HL-60 (cell line): Measurements from ENCODE around the gene SPATA3.

Source experiments
- DNase-seq, 2 experiments: peaks; one replicate each; pipeline ENCODE4 v3.0.0-alpha.2; 2010 to 2020; ENCODE audit warnings: low read depth in 1 of 2, low spot score in 1 of 2
- H3K27ac ChIP-seq: fragments of 250-450 bp; sonication (Bioruptor Pico); replicated peaks from 2 replicates; pipeline ENCODE4 v1.5.1; 2020; ENCODE audit warnings: mild to moderate bottlenecking, moderate library complexity
- H3K27me3 ChIP-seq: fragments of 250-450 bp; sonication (Bioruptor Pico); 2 replicates; pipeline ENCODE4 v1.5.1; 2021; ENCODE audit warnings: mild to moderate bottlenecking, moderate library complexity; ENCODE audit not compliant: insufficient read depth, poor library complexity, severe bottlenecking
- H3K4me3 ChIP-seq: replicated peaks from 2 replicates; pipeline ENCODE4 v1.5.1; 2011; ENCODE audit warnings: mild to moderate bottlenecking, control low read depth, low read length; ENCODE audit not compliant: insufficient read depth
- GABPA ChIP-seq: IDR thresholded peaks from 2 replicates; pipeline ENCODE4 v1.6.1; 2012; ENCODE audit warnings: low read depth
- POLR2AphosphoS5 ChIP-seq: IDR thresholded peaks from 2 replicates; pipeline ENCODE4 v1.6.1; 2012; ENCODE audit warnings: low read depth
- SPI1 ChIP-seq: IDR thresholded peaks from 2 replicates; pipeline ENCODE4 v1.6.1; 2012; ENCODE audit warnings: low read depth, mild to moderate bottlenecking, borderline replicate concordance
- TF ChIP-seq, protein P1 (sequence below): IDR thresholded peaks from 2 replicates; pipeline ENCODE4 v1.6.1; 2012; ENCODE audit warnings: low read depth; ENCODE audit not compliant: insufficient replicate concordance
- TF ChIP-seq, protein P2 (sequence below): IDR thresholded peaks from one replicate; pipeline ENCODE4 v1.5.1; 2011; ENCODE audit warnings: low read length, control low read depth, inconsistent platforms; ENCODE audit not compliant: insufficient read depth

The SPATA3 gene

DNA sequence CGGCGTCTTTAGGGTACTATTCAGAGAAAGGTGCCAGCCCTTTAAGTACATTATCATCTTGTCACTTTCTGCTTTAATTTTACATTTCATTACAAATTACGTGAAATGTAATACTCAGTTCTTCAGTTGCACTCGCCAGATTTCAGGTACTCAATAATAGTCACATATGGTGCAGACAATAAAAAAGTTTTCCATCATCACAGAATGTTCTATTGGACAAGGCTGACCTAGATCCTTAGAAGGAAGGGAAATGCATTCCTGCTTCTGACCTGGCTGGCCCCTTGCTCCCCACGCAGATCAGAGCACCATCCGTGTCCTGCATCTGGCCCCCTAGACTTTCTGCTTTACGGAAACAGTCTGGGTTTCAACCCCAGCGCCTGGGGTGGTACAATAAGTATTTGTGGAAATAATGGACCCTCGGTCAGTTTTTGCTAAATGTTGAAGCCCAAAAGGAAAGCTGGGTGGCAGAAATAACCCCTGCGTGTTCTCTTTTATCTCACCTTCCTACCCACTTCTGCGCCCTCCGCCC lies 40.7 kb downstream of the SPATA3 start:
- DNase-seq: no peak
- TF ChIP-seq POLR2AphosphoS5: no peak
- no peak for TF ChIP-seq GABPA
- TF ChIP-seq, protein P1, sequence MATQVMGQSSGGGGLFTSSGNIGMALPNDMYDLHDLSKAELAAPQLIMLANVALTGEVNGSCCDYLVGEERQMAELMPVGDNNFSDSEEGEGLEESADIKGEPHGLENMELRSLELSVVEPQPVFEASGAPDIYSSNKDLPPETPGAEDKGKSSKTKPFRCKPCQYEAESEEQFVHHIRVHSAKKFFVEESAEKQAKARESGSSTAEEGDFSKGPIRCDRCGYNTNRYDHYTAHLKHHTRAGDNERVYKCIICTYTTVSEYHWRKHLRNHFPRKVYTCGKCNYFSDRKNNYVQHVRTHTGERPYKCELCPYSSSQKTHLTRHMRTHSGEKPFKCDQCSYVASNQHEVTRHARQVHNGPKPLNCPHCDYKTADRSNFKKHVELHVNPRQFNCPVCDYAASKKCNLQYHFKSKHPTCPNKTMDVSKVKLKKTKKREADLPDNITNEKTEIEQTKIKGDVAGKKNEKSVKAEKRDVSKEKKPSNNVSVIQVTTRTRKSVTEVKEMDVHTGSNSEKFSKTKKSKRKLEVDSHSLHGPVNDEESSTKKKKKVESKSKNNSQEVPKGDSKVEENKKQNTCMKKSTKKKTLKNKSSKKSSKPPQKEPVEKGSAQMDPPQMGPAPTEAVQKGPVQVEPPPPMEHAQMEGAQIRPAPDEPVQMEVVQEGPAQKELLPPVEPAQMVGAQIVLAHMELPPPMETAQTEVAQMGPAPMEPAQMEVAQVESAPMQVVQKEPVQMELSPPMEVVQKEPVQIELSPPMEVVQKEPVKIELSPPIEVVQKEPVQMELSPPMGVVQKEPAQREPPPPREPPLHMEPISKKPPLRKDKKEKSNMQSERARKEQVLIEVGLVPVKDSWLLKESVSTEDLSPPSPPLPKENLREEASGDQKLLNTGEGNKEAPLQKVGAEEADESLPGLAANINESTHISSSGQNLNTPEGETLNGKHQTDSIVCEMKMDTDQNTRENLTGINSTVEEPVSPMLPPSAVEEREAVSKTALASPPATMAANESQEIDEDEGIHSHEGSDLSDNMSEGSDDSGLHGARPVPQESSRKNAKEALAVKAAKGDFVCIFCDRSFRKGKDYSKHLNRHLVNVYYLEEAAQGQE: no peak
- TF ChIP-seq, protein P2, sequence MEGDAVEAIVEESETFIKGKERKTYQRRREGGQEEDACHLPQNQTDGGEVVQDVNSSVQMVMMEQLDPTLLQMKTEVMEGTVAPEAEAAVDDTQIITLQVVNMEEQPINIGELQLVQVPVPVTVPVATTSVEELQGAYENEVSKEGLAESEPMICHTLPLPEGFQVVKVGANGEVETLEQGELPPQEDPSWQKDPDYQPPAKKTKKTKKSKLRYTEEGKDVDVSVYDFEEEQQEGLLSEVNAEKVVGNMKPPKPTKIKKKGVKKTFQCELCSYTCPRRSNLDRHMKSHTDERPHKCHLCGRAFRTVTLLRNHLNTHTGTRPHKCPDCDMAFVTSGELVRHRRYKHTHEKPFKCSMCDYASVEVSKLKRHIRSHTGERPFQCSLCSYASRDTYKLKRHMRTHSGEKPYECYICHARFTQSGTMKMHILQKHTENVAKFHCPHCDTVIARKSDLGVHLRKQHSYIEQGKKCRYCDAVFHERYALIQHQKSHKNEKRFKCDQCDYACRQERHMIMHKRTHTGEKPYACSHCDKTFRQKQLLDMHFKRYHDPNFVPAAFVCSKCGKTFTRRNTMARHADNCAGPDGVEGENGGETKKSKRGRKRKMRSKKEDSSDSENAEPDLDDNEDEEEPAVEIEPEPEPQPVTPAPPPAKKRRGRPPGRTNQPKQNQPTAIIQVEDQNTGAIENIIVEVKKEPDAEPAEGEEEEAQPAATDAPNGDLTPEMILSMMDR: no peak
- TF ChIP-seq SPI1: no peak
- peaks cover 44% of the 10 kb centered on the region for H3K27me3 ChIP-seq
- no peak overlapping the region for H3K27ac ChIP-seq
- no peak overlapping the region for H3K4me3 ChIP-seq

DNA sequence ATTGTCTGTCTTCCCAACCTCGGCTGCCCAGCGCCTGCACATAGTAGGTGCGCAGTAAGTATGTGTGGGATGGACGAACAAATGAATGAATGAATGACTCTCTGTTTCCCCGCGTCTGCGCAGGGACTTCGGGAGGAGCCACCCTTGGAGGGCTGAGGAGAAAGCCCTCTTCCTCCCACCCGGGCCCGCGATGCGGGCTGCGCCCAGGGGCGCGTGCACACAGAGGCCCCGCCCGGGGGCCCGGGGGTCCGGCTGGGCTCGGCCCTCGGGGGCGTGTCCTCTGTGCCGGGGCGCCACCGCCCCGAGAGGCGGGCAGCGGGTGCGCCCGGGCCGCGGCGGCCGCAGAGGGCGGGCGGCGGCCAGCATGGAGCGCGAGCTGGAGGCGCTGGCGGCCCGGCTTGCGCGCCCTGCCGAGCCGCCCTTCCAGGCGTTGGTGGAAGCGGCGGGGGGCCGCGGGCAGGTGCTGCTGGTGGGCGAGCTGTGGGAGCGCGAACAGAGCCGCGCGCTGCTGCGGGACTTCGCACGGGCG lies 41.3 kb downstream of the SPATA3 start, which contains the start of gene C2orf72:
TSS of gene C2orf72 (plus strand) at position 322 of the 529 bp plus-strand sequence. CDS start at position 365, 43 bp downstream.
- TF ChIP-seq, protein P2: no peak
- TF ChIP-seq, protein P1: no peak
- TF ChIP-seq POLR2AphosphoS5 (no peak), GABPA (no peak), SPI1 (no peak)
- peaks cover 49% of the 10 kb centered on the region for H3K27me3 ChIP-seq
- H3K4me3 ChIP-seq: peak within 1 kb of the TSS; percentile 0
- DNase-seq: no peak
- no peak within 1 kb of the TSS for H3K27ac ChIP-seq

DNA sequence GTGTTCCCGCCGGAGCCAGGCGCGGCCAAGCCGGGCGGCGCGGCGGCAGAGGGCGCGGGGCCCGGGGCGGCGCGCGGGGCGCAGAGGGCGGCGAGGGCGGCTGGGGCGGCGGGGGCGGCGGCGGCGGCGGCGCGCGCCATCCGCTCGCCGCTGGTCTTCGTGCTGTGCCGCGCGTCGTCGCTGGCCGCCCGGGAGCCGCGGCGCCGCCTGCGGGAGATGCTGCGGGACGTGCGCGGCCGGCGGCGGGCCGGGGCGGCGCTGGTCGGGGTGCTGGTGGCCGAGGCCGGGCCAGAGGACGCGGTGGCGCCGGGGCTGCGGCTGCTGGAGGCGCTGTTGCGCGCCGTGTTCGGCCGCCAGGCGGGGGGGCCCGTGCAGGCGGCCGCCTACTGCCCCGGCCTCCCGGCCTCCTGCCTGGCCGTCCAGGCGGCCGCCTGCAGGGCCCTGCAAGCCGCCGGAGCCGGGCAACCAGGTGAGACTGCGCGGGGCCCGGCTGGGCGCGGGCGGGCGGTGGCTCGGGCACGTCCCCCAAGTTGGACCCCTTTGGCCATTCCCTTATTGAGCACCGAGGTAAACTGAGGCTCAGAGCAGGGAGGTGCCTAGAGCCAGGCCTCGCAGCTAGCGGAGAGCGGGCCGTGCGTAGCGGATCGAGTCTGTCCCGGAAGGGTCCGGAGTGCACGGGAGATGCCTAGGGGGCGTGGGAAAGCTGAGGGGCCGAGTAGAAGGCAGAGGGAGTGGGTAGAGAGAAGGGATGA lies 42.0 kb downstream of the SPATA3 start:
- no peak for DNase-seq
- no peak overlapping the region for H3K27ac ChIP-seq
- peak overlapping the region; percentile 0 for H3K4me3 ChIP-seq
- TF ChIP-seq SPI1 (no peak), POLR2AphosphoS5 (no peak), GABPA (no peak)
- TF ChIP-seq, protein P1: no peak
- TF ChIP-seq, protein P2: no peak
- peaks cover 47% of the 10 kb centered on the region for H3K27me3 ChIP-seq
